Activated T-helper 2 cell treated with anti-CD3 and anti-CD28 coated beads, Interferon-gamma antibody, Interleukin-2, Interleukin-4, amounts not matched to agents 10 μg/mL and 5 μg/mL and 100 μg/mL, durations not matched to agents 14 hours and 24 hours and 36 hours (primary cell): ENCODE data around the gene PJA2. TPM values are rescaled to one million over a fixed set of nuclear protein-coding genes. Genes with fewer than 3 reads are reported as not detected.
"Not testable (repeated sequence)": the region's sequence is repeated elsewhere in the genome, so short reads cannot be mapped to it uniquely, and the experiment has no call there.

Experiments
- DNase-seq: peaks from one replicate; pipeline ENCODE4 v3.0.0; 2021; ENCODE audit warnings: low spot score
- H3K27ac Mint-ChIP-seq: one replicate; pipeline ENCODE4 v1.8.0; 2021; ENCODE audit warnings: mixed read lengths
- H3K27me3 Mint-ChIP-seq: one replicate; pipeline ENCODE4 v1.8.0; 2021; ENCODE audit warnings: low read depth, mixed read lengths
- H3K36me3 Mint-ChIP-seq: one replicate; pipeline ENCODE4 v1.8.0; 2021; ENCODE audit warnings: low read depth, mixed read lengths
- H3K4me1 Mint-ChIP-seq: one replicate; pipeline ENCODE4 v1.8.0; 2021; ENCODE audit warnings: low read depth, mixed read lengths
- H3K4me3 Mint-ChIP-seq: one replicate; pipeline ENCODE4 v1.8.0; 2021; ENCODE audit warnings: low read depth, mild to moderate bottlenecking, moderate library complexity, mixed read lengths
- H3K9me3 Mint-ChIP-seq: one replicate; pipeline ENCODE4 v1.8.0; 2021; ENCODE audit warnings: mixed read lengths
- intact Hi-C: fragments of 100-400 bp; cut with micrococcal nuclease; formaldehyde crosslinking; loops from one replicate; pipeline ENCODE4 v1.15.1; 2023
- total RNA-seq: library from RNA; stranded (reverse); gene quantifications from 2 replicates; pipeline ENCODE4 v1.2.3, GENCODE V29; 2022

Gene PJA2
- total RNA-seq, 1 donor from 2014 or later, result 52.9 TPM

DNA sequence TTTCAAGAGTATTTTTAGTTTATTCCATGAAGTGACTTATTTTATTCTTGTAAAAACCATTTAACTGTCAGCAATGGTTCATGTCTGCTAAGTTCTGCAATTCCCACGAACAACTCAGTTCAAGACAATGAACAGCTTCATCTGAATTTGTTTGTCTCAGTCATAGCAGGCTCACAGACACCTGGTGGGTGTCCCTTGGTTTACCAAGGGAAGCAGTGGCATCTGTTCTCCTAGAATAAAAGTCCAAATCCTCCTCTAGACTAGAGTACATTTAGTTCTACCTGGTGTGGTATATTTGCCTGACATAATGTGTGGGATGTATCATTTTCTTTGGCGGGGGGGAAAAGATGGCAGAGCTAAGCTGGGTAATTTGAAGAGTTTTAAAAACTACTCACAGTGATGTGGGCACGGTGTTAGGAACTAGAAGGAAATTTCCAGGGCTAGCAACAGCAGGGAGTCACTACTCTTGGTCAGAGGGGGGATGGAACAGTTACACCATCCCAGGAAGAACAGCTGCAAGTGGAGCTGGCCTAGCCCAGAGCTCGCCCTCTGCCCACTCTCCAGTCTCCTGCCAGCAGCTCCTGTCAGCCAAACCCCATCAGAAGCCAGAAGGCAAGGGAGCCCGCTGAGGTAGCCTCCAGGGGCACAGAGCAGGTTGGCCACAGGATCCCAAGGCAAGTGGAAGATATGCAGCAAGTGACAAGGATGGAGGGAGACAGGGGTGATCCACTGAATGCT lies 100.3 kb downstream of the PJA2 start:
- intact Hi-C loops, result no loop called here
- DNase-seq, result no peak
- Mint-ChIP-seq H3K27me3 (peaks cover 3% of the 10 kb centered on the region), H3K36me3 (no peaks in the 10 kb centered on the region), H3K4me1 (no peaks in the 10 kb centered on the region), H3K27ac (no peak overlapping the region), H3K9me3 (no peaks in the 10 kb centered on the region), H3K4me3 (no peak overlapping the region)

DNA sequence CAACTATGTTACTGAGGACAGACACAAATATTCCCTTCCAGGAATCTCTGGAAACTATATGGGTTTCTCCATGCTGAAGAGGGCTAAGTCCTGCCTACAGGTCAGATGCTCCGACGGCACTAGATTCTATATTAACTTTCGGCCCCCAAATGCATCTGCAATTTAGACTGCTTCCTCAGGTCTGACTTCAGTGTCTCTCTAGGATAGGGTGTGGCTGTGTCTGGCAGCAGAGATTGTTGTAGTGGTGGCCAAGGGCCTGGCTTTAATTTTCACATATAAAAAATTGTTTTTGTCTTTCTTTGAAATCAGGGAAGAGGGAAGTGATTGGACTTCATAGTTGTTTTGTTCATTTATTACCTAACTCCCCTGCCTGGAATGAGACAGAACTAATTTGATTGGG lies 101.8 kb downstream of the PJA2 start:
- intact Hi-C loops, result no loop called here
- Mint-ChIP-seq H3K9me3 (no peaks in the 10 kb centered on the region), H3K27ac (no peak overlapping the region), H3K27me3 (peaks cover 4% of the 10 kb centered on the region), H3K36me3 (no peaks in the 10 kb centered on the region), H3K4me3 (no peak overlapping the region), H3K4me1 (no peaks in the 10 kb centered on the region)
- no peak for DNase-seq

DNA sequence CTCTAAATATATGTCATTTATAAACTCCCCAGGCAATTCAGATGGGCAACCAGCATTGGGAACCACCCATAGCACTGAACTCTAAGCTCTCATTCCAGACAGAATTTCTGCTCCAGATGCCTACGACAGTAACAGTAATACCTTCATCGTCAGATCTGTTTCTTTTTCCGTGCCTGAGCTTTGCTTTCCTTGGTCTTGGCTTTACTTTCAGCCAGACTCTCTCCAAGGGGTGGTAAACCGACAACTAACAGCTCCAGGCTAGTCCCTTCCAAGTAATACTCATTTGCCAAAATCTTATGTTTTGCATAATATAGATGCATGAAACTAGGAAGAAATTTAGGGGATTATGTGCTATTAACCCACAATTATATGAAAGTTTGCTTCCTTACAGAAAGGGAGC lies 102.3 kb downstream of the PJA2 start:
- intact Hi-C loops, result no loop called here
- DNase-seq, result no peak
- no peaks in the 10 kb centered on the region for H3K4me1 Mint-ChIP-seq
- H3K36me3 Mint-ChIP-seq, result no peaks in the 10 kb centered on the region
- no peak overlapping the region for H3K4me3 Mint-ChIP-seq
- H3K27ac Mint-ChIP-seq, result no peak overlapping the region
- H3K27me3 Mint-ChIP-seq, result peaks cover 4% of the 10 kb centered on the region
- no peaks in the 10 kb centered on the region for H3K9me3 Mint-ChIP-seq

DNA sequence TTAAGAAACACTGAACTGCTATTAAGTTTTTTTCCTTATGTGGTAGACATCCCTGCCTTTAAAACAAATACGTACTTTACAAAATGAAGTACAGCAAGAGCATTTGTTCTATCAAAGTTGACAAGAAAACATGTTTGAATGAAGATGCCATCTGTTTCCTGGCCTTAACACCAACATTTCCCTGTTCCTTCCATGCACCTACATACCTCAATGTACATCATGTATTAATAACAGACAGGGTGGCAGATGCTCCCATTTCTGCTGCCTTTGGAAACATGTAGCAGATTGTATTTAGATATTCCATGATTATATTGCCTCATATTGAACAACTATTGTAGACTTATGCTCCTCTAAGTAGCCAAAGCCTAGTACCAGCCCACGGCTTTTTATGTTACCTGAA lies 104.4 kb downstream of the PJA2 start:
- no peak overlapping the region for H3K4me3 Mint-ChIP-seq
- peaks cover 4% of the 10 kb centered on the region for H3K27me3 Mint-ChIP-seq
- no peaks in the 10 kb centered on the region for H3K9me3 Mint-ChIP-seq
- intact Hi-C loops, result no loop called here
- no peak for DNase-seq
- no peak overlapping the region for H3K27ac Mint-ChIP-seq
- no peaks in the 10 kb centered on the region for H3K36me3 Mint-ChIP-seq
- no peaks in the 10 kb centered on the region for H3K4me1 Mint-ChIP-seq

DNA sequence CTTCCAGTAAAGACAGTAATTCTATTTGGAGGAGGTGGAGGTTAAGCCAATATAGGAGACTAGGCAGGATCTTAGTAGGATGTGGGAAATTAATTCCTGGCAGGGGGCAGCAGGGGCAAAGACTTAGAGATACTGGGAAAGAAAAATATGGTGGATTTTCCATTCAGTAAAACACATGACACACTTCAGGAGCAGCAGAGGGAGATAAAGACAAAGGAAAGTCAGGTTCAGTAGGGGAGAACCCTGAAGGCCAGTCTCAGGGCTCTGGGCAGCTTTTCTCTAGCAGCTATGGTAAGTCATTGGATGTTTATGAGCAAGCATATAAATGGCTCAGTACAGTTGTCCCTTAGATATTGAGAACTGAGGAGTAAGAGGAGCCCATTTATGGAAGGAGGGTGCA lies 105.5 kb downstream of the PJA2 start:
- H3K27ac Mint-ChIP-seq, result no peak overlapping the region
- no peak for DNase-seq
- peaks cover 2% of the 10 kb centered on the region for H3K27me3 Mint-ChIP-seq
- no peaks in the 10 kb centered on the region for H3K36me3 Mint-ChIP-seq
- H3K9me3 Mint-ChIP-seq, result no peaks in the 10 kb centered on the region
- intact Hi-C loops, result no loop called here
- no peak overlapping the region for H3K4me3 Mint-ChIP-seq
- H3K4me1 Mint-ChIP-seq, result no peaks in the 10 kb centered on the region

DNA sequence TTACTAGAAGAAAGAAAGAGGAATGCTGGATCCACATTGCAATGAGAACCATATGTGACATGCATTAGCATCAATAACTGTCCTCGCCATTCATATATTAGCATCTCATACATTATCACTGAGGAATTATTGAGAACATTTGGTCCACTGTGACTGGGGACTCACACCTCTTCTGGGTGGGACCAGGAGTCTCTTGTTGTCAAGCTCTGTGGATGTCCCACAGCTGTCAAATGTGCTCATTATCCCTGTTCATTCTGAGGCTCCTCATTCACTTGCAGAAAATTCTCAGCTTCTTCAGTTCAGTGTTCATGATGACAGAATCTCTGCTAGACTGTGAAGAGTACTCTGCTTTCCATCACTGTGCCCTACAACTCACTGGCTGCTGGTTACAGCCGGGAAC lies 109.4 kb downstream of the PJA2 start:
- peaks cover 1% of the 10 kb centered on the region for H3K27me3 Mint-ChIP-seq
- no peaks in the 10 kb centered on the region for H3K4me1 Mint-ChIP-seq
- no peaks in the 10 kb centered on the region for H3K9me3 Mint-ChIP-seq
- no peak overlapping the region for H3K27ac Mint-ChIP-seq
- no peak for DNase-seq
- H3K4me3 Mint-ChIP-seq, result no peak overlapping the region
- H3K36me3 Mint-ChIP-seq, result no peaks in the 10 kb centered on the region
- intact Hi-C loops, result no loop called here

DNA sequence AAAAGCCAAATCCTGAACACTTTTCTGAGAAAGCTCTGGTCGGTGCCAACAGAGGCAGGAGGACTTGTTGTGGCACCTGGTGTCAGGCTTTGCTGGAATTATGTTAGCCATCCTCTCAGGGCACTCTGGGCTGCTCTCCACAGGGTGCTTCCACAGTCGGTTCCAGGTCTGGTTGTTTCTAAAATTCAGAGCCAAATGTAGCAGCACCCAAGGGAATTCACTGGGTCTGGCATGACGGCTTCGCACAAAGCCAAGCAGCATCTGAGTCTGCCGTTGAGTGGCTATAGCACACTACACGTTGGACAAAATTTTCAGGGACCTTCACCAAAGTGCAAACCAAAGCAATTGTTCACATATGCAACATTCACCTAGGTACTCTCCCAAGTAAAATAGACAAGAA lies 110.2 kb downstream of the PJA2 start:
- H3K9me3 Mint-ChIP-seq, result no peaks in the 10 kb centered on the region
- DNase-seq, result no peak
- H3K27ac Mint-ChIP-seq, result no peak overlapping the region
- H3K36me3 Mint-ChIP-seq, result no peaks in the 10 kb centered on the region
- no peak overlapping the region for H3K4me3 Mint-ChIP-seq
- peaks cover 1% of the 10 kb centered on the region for H3K27me3 Mint-ChIP-seq
- H3K4me1 Mint-ChIP-seq, result no peaks in the 10 kb centered on the region
- intact Hi-C loops, result no loop called here

DNA sequence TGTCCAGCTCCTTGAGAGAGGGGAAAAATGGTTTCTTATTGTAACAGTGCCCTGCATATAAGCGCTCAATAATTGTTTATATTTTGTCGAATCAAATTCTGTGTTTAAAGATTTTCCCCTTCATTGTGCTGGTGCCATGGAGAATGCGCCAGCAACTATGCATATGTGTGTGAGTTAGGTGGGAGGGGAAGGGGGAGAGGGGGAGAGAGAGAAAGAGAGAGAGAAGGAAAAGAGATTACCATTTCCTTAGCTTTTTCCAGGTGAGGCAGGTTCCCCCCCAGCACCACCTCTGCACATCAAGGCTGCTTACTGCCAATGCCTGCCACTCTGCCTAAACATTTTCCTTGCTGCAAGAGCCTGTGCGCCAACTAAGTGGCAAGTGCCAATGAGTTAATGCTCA lies 111.0 kb downstream of the PJA2 start:
- H3K4me3 Mint-ChIP-seq, result no peak overlapping the region
- DNase-seq, result no peak
- no peaks in the 10 kb centered on the region for H3K4me1 Mint-ChIP-seq
- intact Hi-C loops, result no loop called here
- H3K27ac Mint-ChIP-seq, result no peak overlapping the region
- no peaks in the 10 kb centered on the region for H3K36me3 Mint-ChIP-seq
- no peaks in the 10 kb centered on the region for H3K9me3 Mint-ChIP-seq
- H3K27me3 Mint-ChIP-seq, result no peaks in the 10 kb centered on the region

DNA sequence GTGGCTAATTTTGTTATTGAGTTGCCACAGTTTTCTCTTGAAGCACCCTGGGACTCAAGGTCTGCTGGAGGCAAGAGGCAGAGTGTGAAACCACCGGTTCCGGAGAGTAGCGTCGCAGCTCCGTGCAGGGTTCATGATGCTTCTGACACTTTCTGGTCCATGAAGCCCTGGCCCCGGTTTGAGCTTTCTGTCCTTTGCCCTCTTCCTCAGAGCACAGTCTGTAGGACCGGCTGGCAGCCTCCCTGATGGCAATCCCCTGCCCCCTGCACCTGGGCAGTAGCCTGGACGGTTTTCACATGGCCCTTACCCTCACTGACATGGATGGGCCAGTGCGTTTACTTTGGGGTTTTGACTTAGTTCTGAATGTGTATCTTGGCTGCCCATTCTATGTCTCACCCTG lies 111.9 kb downstream of the PJA2 start:
- no peaks in the 10 kb centered on the region for H3K27me3 Mint-ChIP-seq
- H3K9me3 Mint-ChIP-seq, result no peaks in the 10 kb centered on the region
- no peak for DNase-seq
- no peak overlapping the region for H3K27ac Mint-ChIP-seq
- intact Hi-C loops, result no loop called here
- no peaks in the 10 kb centered on the region for H3K4me1 Mint-ChIP-seq
- H3K4me3 Mint-ChIP-seq, result no peak overlapping the region
- H3K36me3 Mint-ChIP-seq, result no peaks in the 10 kb centered on the region

DNA sequence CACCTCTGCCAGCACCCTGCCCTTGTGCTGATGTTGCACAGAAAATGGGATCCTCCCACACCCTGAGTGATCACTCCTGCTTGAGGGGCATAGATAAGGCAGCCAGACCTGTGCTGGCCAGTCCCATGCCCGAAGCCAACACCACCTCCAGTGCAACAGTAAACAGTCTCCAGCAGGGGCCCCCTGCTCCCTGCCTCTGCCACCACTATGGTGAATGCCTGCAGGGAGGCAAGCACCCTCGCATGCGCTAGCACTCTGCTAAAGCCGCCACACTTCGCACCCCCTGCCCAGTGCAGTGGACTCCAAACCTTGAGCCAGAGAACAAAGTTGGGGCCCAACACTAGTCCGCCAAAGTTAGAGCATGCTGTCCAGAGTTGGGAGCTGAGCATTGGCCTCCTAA lies 118.7 kb downstream of the PJA2 start:
- no peak for DNase-seq
- Mint-ChIP-seq H3K36me3 (no peaks in the 10 kb centered on the region), H3K27ac (no peak overlapping the region), H3K4me3 (no peak overlapping the region), H3K27me3 (peaks cover 5% of the 10 kb centered on the region), H3K4me1 (no peaks in the 10 kb centered on the region), H3K9me3 (peaks cover 4% of the 10 kb centered on the region)
- intact Hi-C loops, result no loop called here

DNA sequence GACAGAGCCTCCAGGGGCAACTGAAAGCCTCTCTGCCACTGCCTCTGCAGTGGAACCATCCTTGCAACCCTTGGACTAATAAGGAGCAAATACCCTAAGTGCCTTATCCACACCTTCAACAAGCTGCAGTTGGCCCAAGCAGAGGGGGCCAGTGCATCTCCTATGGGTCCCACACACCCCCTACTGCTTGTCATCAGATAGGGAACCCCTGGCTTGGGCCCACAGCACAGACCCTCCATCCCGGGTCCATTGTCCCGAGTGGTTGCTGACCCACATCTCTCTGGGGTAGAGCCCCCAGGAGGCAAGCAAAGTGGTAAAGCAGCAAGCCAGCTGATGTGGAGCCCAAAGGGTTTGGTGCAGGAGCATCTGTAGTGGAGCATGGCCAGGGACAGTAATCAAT lies 119.5 kb downstream of the PJA2 start:
- Mint-ChIP-seq H3K27me3 (peaks cover 5% of the 10 kb centered on the region), H3K4me1 (no peaks in the 10 kb centered on the region), H3K27ac (no peak overlapping the region), H3K4me3 (no peak overlapping the region), H3K9me3 (peaks cover 13% of the 10 kb centered on the region), H3K36me3 (no peaks in the 10 kb centered on the region)
- intact Hi-C loops, result no loop called here
- DNase-seq, result no peak

DNA sequence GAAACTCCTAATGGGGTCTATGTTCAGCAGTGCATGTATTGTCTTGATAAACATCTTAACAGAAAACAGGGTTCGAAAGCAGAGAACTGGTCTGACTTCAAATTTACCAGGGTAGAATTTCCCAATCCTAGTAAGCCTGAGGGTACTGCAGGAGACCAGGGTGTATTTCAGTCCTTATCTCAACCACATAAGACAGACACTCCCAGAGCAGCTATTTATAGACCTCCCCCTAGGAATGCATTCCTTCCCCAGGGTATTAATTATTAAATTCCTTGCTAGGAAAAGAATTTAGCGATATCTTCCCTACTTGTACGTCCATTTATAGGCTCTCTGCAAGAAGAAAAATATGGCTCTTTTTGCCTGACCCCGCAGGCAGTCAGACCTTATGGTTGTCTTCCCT lies 123.1 kb downstream of the PJA2 start:
- H3K4me3 Mint-ChIP-seq, intact Hi-C loops, H3K27me3 Mint-ChIP-seq, H3K27ac Mint-ChIP-seq, H3K4me1 Mint-ChIP-seq, DNase-seq, H3K36me3 Mint-ChIP-seq: not testable (repeated sequence)
- peaks cover 18% of the 10 kb centered on the region for H3K9me3 Mint-ChIP-seq
